ENCODE results near the gene TTC7B. TPM values are rescaled to one million over a fixed set of nuclear protein-coding genes. Genes with fewer than 3 reads are reported as not detected.

The TTC7B gene
- total RNA-seq, 2 experiments from 2014 or later: 5.6 to 7.8 TPM

GRCh38 chr14:90555126-90556011 lies 260.9 kb downstream of the TTC7B start:
- POLR2A ChIA-PET: no interaction called here
- Mint-ChIP-seq H3K27ac (no peak overlapping the region), H3K4me3 (no peak overlapping the region), H3K4me1 (ENCODE audit: low read depth) (no peaks in the 10 kb centered on the region), H3K36me3 (ENCODE audit: low read depth) (no peaks in the 10 kb centered on the region), H3K9me3 (no peaks in the 10 kb centered on the region), H3K27me3 (no peaks in the 10 kb centered on the region)
- DNase-seq (no peak), ATAC-seq (no peak)
- CTCF ChIA-PET: no interaction called here
- TF ChIP-seq CTCF (IDR thresholded peaks at IDR 0.05): no peak
- intact Hi-C loops (cut with micrococcal nuclease): no loop called here

- Mint-ChIP-seq H3K27me3 (no peaks in the 10 kb centered on the region), H3K4me1 (ENCODE audit: low read depth) (no peaks in the 10 kb centered on the region), H3K36me3 (ENCODE audit: low read depth) (no peaks in the 10 kb centered on the region), H3K4me3 (no peak overlapping the region), H3K9me3 (no peaks in the 10 kb centered on the region), H3K27ac (no peak overlapping the region)
- ChIA-PET CTCF (no interaction called here), POLR2A (no interaction called here)
- no peak for ATAC-seq
- no peak for TF ChIP-seq CTCF (IDR thresholded peaks at IDR 0.05)
- no peak for DNase-seq
- intact Hi-C loops (cut with micrococcal nuclease): no loop called here
Observed at GRCh38 chr14:90554341-90554740, 261.9 kb downstream of the TTC7B start.

- H3K36me3 Mint-ChIP-seq (ENCODE audit: low read depth): no peaks in the 10 kb centered on the region
- no peak for DNase-seq
- H3K27ac Mint-ChIP-seq: no peak overlapping the region
- H3K4me3 Mint-ChIP-seq: no peak overlapping the region
- ChIA-PET POLR2A (no interaction called here), CTCF (no interaction called here)
- no peak for ATAC-seq
- no peaks in the 10 kb centered on the region for H3K27me3 Mint-ChIP-seq
- no peaks in the 10 kb centered on the region for H3K4me1 Mint-ChIP-seq (ENCODE audit: low read depth)
- no peaks in the 10 kb centered on the region for H3K9me3 Mint-ChIP-seq
- TF ChIP-seq CTCF (IDR thresholded peaks at IDR 0.05): no peak
- intact Hi-C loops (cut with micrococcal nuclease): no loop called here
Observed at GRCh38 chr14:90553921-90554336, 262.3 kb downstream of the TTC7B start.

GRCh38 chr14:90553298-90553920 lies 262.8 kb downstream of the TTC7B start:
- intact Hi-C loops (cut with micrococcal nuclease): no loop called here
- no peak for DNase-seq
- TF ChIP-seq CTCF (IDR thresholded peaks at IDR 0.05): no peak
- ChIA-PET CTCF (no interaction called here), POLR2A (no interaction called here)
- H3K36me3 Mint-ChIP-seq (ENCODE audit: low read depth): no peaks in the 10 kb centered on the region
- H3K27me3 Mint-ChIP-seq: no peaks in the 10 kb centered on the region
- no peak for ATAC-seq
- H3K4me3 Mint-ChIP-seq: no peak overlapping the region
- H3K9me3 Mint-ChIP-seq: no peaks in the 10 kb centered on the region
- H3K4me1 Mint-ChIP-seq (ENCODE audit: low read depth): no peaks in the 10 kb centered on the region
- no peak overlapping the region for H3K27ac Mint-ChIP-seq

Measured in activated CD8-positive, alpha-beta T cell treated with anti-CD3 and anti-CD28 coated beads for 36 hours (primary cell).